ENCODE measurements around the gene MRPL55. TPM values are rescaled to one million over a fixed set of nuclear protein-coding genes. Genes with fewer than 3 reads are reported as not detected.
A peak's percentile ranks its signal among the peaks of the same experiment; 100 is the strongest.

MRPL55 gene
- total and polyA plus RNA-seq, 2 of the 13 experiments (the other 11 are each of a cell fraction or from before 2014, with no cell fraction given), result 58.6 to 92.9 TPM

- TF ChIP-seq RERE (CRISPR knock-in tag; IDR thresholded peaks at IDR 0.05; ENCODE audit: low read depth), result no peak
- TF ChIP-seq ZNF121 (CRISPR knock-in tag; IDR thresholded peaks at IDR 0.05), result 0 out of 2 replicates have a peak, but pooled peaks have one; percentile 15
- TF ChIP-seq, protein P1, sequence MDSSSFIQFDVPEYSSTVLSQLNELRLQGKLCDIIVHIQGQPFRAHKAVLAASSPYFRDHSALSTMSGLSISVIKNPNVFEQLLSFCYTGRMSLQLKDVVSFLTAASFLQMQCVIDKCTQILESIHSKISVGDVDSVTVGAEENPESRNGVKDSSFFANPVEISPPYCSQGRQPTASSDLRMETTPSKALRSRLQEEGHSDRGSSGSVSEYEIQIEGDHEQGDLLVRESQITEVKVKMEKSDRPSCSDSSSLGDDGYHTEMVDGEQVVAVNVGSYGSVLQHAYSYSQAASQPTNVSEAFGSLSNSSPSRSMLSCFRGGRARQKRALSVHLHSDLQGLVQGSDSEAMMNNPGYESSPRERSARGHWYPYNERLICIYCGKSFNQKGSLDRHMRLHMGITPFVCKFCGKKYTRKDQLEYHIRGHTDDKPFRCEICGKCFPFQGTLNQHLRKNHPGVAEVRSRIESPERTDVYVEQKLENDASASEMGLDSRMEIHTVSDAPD (CRISPR knock-in tag; IDR thresholded peaks at IDR 0.05), result no peak
- no peak for TF ChIP-seq JARID2 (CRISPR knock-in tag; IDR thresholded peaks at IDR 0.05; ENCODE audit: insufficient replicate concordance)
- TF ChIP-seq, protein P2, sequence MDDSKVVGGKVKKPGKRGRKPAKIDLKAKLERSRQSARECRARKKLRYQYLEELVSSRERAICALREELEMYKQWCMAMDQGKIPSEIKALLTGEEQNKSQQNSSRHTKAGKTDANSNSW (CRISPR knock-in tag; IDR thresholded peaks at IDR 0.05; ENCODE audit: borderline replicate concordance), result no peak
- no peak for TF ChIP-seq MTF1 (CRISPR knock-in tag; IDR thresholded peaks at IDR 0.05)
- TF ChIP-seq, protein P3, sequence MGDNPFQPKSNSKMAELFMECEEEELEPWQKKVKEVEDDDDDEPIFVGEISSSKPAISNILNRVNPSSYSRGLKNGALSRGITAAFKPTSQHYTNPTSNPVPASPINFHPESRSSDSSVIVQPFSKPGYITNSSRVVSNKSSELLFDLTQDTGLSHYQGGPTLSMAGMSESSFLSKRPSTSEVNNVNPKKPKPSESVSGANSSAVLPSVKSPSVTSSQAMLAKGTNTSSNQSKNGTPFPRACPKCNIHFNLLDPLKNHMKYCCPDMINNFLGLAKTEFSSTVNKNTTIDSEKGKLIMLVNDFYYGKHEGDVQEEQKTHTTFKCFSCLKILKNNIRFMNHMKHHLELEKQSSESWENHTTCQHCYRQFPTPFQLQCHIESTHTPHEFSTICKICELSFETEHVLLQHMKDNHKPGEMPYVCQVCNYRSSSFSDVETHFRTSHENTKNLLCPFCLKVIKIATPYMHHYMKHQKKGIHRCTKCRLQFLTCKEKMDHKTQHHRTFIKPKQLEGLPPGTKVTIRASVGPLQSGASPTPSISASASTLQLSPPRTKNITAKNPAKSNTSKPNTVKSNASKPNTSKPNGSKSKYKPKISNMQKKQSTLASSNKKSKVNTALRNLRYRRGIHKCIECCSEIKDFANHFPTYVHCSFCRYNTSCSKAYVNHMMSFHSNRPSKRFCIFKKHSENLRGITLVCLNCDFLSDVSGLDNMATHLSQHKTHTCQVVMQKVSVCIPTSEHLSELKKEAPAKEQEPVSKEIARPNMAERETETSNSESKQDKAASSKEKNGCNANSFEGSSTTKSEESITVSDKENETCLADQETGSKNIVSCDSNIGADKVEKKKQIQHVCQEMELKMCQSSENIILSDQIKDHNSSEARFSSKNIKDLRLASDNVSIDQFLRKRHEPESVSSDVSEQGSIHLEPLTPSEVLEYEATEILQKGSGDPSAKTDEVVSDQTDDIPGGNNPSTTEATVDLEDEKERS (CRISPR knock-in tag; IDR thresholded peaks at IDR 0.05), result peak; percentile 83
- TF ChIP-seq NFYC (CRISPR knock-in tag; IDR thresholded peaks at IDR 0.05), result no peak
- TF ChIP-seq ZNF619 (CRISPR knock-in tag; IDR thresholded peaks at IDR 0.05), result no peak
- no peak for TF ChIP-seq HIC2 (CRISPR knock-in tag; IDR thresholded peaks at IDR 0.05; ENCODE audit: low read depth)
- TF ChIP-seq ZNF788 (CRISPR knock-in tag; IDR thresholded peaks at IDR 0.05; ENCODE audit: borderline replicate concordance), result 0 out of 2 replicates have a peak, but pooled peaks have one; percentile 0
- TF ChIP-seq IRF1 (CRISPR knock-in tag; IDR thresholded peaks at IDR 0.05; ENCODE audit: low read depth), result no peak
Observed at GRCh38 chr1:228082918-228083870, 25.9 kb downstream of the MRPL55 start (continued).

All from HepG2 (cell line).